ENCODE data around the gene GABARAPL2.
A peak's percentile ranks its signal among the peaks of the same experiment; 100 is the strongest.

GABARAPL2 gene

GRCh38 chr16:75621170-75621477, 54.9 kb downstream of the GABARAPL2 start:
- peak; percentile 71 for DNase-seq
- in situ Hi-C loops (cut with MboI; ENCODE audit: low pct_unique_long_range_greater_than_20kb, low sequenced_read_pairs) = no loop called here

DNA sequence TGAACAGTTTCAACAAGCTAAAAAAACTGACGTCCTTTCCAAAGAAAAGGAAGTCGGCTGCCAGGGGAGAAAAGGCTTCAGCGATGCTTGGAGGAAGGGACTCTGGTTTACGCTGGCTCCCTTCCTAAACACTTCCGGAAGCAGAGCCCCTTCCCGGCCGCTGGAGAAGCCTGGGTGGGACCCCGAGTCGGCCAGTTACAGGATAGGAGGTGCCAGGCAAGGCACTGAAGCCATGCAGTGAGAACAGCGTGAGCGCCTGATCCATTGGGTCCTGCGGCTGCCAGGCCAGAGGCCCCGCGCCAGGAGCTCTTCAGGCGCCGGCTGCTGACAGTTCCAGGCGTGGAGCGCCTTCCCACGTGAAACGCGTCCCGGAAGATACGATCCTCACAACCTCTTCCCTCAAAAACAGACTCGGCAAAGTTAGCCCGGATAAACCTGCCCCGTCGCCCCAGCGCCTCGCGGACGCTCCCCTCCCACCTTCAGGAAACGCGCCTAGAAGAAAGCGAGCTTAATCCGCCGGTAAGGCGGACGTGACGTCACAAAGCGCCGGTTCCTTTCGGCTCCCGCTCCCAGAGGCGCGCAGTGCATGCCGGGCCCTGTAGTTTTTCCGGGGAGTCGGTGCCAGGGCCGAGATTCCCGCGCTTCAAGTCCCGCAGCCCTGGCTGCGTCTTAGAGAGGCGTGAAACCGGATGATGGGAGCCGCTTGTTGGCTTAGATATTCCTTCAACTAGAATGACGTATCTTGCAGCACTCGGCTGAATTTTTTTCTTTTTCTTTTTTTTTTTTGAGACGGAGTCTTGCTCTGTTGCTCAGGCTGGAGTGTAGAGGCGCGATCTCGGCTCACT, 56.8 kb downstream of the GABARAPL2 start, which contains the start of gene ADAT1:
TSS of gene ADAT1 (minus strand) at position 521 of the 845 bp plus-strand sequence. CDS start 2,482 bp downstream, outside the sequence.
- peak; percentile 97 for DNase-seq
- in situ Hi-C loops (cut with MboI; ENCODE audit: low pct_unique_long_range_greater_than_20kb, low sequenced_read_pairs) = no loop called here

GRCh38 chr16:75624921-75625334, 58.7 kb downstream of the GABARAPL2 start:
- DNase-seq = peak; percentile 39
- in situ Hi-C loops (cut with MboI; ENCODE audit: low pct_unique_long_range_greater_than_20kb, low sequenced_read_pairs) = no loop called here

DNA sequence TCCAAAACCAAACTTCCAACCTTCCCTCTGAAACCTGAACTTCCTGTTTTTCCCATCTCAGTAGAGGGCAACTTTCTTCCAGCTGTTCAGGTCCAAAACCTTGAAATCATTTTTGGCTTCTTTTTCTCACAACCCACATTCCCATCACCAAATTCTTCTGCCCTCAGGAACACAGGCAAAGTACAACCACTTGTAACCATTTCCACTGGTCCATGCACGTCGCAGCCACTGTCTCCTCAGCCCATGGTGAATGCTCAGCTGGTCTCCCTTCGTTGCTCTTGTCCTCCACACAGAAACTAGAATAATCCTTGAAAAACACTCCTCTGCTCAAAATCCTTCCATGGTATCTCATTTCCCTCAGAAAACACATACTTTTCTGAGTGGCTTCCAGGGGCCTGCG, 60.6 kb downstream of the GABARAPL2 start:
- in situ Hi-C loops (cut with MboI; ENCODE audit: low pct_unique_long_range_greater_than_20kb, low sequenced_read_pairs) = no loop called here
- DNase-seq = no peak
